GM23338 (cell line): ENCODE results near the gene CPT1C. TPM values are rescaled to one million over a fixed set of nuclear protein-coding genes. Genes with fewer than 3 reads are reported as not detected.

Experiments
- ATAC-seq: fragments of 200-7000 bp; cut with Tn5 transposase; 3 replicates; pipeline ENCODE4 v1.9.1; 2020
- DNase-seq: peaks from one replicate; pipeline ENCODE4 v3.0.0-alpha.2; 2015; ENCODE audit warnings: low spot score
- H2AFZ ChIP-seq: fragments of 200-600 bp; sonication (generic); 2 replicates; pipeline ENCODE4 v1.8.0; 2016; ENCODE audit warnings: antibody characterized with exemption, mild to moderate bottlenecking, moderate library complexity
- H3F3A ChIP-seq: fragments of 200-600 bp; sonication (generic); replicated peaks from 2 replicates; pipeline ENCODE4 v1.8.0; 2017; ENCODE audit warnings: antibody characterized with exemption, mixed run types, low read depth
- H3K27ac ChIP-seq: fragments of 200-600 bp; sonication (generic); 2 replicates; pipeline ENCODE4 v1.6.1; 2016; ENCODE audit warnings: low read depth
- H3K27me3 ChIP-seq: fragments of 200-600 bp; sonication (generic); 2 replicates; pipeline ENCODE4 v1.8.0; 2016; ENCODE audit warnings: mild to moderate bottlenecking, mixed run types, moderate library complexity; ENCODE audit not compliant: insufficient read depth
- H3K36me3 ChIP-seq: fragments of 200-600 bp; sonication (generic); 2 replicates; pipeline ENCODE4 v1.8.0; 2016; ENCODE audit warnings: mild to moderate bottlenecking; ENCODE audit not compliant: insufficient read depth
- H3K4me1 ChIP-seq: fragments of 200-600 bp; sonication (generic); 2 replicates; pipeline ENCODE4 v1.8.0; 2016; ENCODE audit warnings: mild to moderate bottlenecking, moderate library complexity; ENCODE audit not compliant: insufficient read depth
- H3K4me2 ChIP-seq: fragments of 200-600 bp; sonication (generic); 2 replicates; pipeline ENCODE4 v1.7.1; 2017; ENCODE audit warnings: mixed run types
- H3K4me3 ChIP-seq: fragments of 200-600 bp; sonication (generic); 2 replicates; pipeline ENCODE4 v1.6.1; 2016; ENCODE audit warnings: mixed run types
- H3K79me2 ChIP-seq: fragments of 200-600 bp; sonication (generic); replicated peaks from 2 replicates; pipeline ENCODE4 v1.8.0; 2017; ENCODE audit warnings: mild to moderate bottlenecking; ENCODE audit not compliant: insufficient read depth
- H3K9me2 ChIP-seq: fragments of 200-600 bp; sonication (generic); 2 replicates; pipeline ENCODE4 v1.8.0; 2017; ENCODE audit not compliant: insufficient read depth
- H4K20me1 ChIP-seq: fragments of 200-600 bp; sonication (generic); replicated peaks from 2 replicates; pipeline ENCODE4 v1.8.0; 2017; ENCODE audit warnings: mild to moderate bottlenecking; ENCODE audit not compliant: insufficient read depth
- H3K27ac Mint-ChIP-seq: 2 replicates; pipeline ENCODE4 v1.8.0; 2020; ENCODE audit warnings: inconsistent platforms, mild to moderate bottlenecking, moderate library complexity, mixed read lengths
- H3K27me3 Mint-ChIP-seq: 3 replicates; pipeline ENCODE4 v1.8.0; 2022; ENCODE audit warnings: low read depth, mild to moderate bottlenecking, moderate library complexity, mixed read lengths, inconsistent platforms; ENCODE audit not compliant: insufficient read depth, poor library complexity
- H3K36me3 Mint-ChIP-seq: 3 replicates; pipeline ENCODE4 v1.8.0; 2021; ENCODE audit warnings: low read depth, mild to moderate bottlenecking, inconsistent platforms, moderate library complexity, mixed read lengths
- H3K4me1 Mint-ChIP-seq: 3 replicates; pipeline ENCODE4 v1.8.0; 2020; ENCODE audit warnings: mild to moderate bottlenecking, inconsistent platforms, mixed read lengths
- H3K4me3 Mint-ChIP-seq: 3 replicates; pipeline ENCODE4 v1.8.0; 2021; ENCODE audit warnings: moderate library complexity, mild to moderate bottlenecking, inconsistent platforms, mixed read lengths
- H3K9me3 Mint-ChIP-seq: 3 replicates; pipeline ENCODE4 v1.8.0; 2020; ENCODE audit warnings: moderate library complexity, mild to moderate bottlenecking, inconsistent platforms, mixed read lengths
- CREB1 ChIP-seq: fragments of 250-450 bp; sonication (Bioruptor Pico); IDR thresholded peaks from 2 replicates; pipeline ENCODE4 v1.5.0; 2020; ENCODE audit warnings: low read depth, mild to moderate bottlenecking, moderate library complexity
- CTCF ChIP-seq, 2 experiments: fragments of 200-600 bp in 1 of 2; sonication (generic) in 1 of 2; conservative IDR thresholded peaks; 2 replicates each; pipeline versions ENCODE4 v1.5.1 to v1.6.1; 2016 to 2017; ENCODE audit warnings: antibody characterized with exemption in 2 of 2, low read depth in 2 of 2, mild to moderate bottlenecking in 2 of 2, moderate library complexity in 1 of 2
- ETS1 ChIP-seq: IDR thresholded peaks from 2 replicates; pipeline ENCODE4 v1.6.1; 2016; ENCODE audit warnings: antibody characterized with exemption
- EZH2 ChIP-seq: fragments of 200-600 bp; sonication (generic); IDR thresholded peaks from one replicate; pipeline ENCODE4 v1.8.0; 2017; ENCODE audit warnings: antibody characterized with exemption, mild to moderate bottlenecking, low read depth; ENCODE audit not compliant: unreplicated experiment
- EZH2phosphoT487 ChIP-seq: fragments of 200-600 bp; sonication (generic); IDR thresholded peaks from one replicate; pipeline ENCODE4 v1.8.1; 2018; ENCODE audit warnings: antibody characterized with exemption; ENCODE audit not compliant: unreplicated experiment
- JUNB ChIP-seq: IDR thresholded peaks from one replicate; pipeline ENCODE4 v1.6.1; 2016; ENCODE audit warnings: antibody characterized with exemption; ENCODE audit not compliant: unreplicated experiment
- NANOG ChIP-seq: IDR thresholded peaks from 2 replicates; pipeline ENCODE4 v1.6.1; 2016; ENCODE audit warnings: antibody characterized with exemption, borderline replicate concordance
- POLR2AphosphoS5 ChIP-seq: IDR thresholded peaks from 2 replicates; pipeline ENCODE4 v1.6.1; 2016; ENCODE audit warnings: antibody characterized with exemption, low read depth
- REST ChIP-seq: IDR thresholded peaks from one replicate; pipeline ENCODE4 v1.6.1; 2018; ENCODE audit warnings: antibody characterized with exemption; ENCODE audit not compliant: unreplicated experiment
- STAT1 ChIP-seq: IDR thresholded peaks from one replicate; pipeline ENCODE4 v1.6.1; 2016; ENCODE audit warnings: antibody characterized with exemption; ENCODE audit not compliant: unreplicated experiment
- ZNF114 ChIP-seq: fragments of 250-450 bp; sonication (Bioruptor Pico); IDR thresholded peaks from 2 replicates; pipeline ENCODE4 v1.5.0; 2020; ENCODE audit warnings: mild to moderate bottlenecking, moderate library complexity
- ZNF331 ChIP-seq: fragments of 250-450 bp; sonication (Bioruptor Pico); IDR thresholded peaks from 2 replicates; pipeline ENCODE4 v1.5.0; 2020; ENCODE audit warnings: low read depth, mild to moderate bottlenecking, moderate library complexity
- polyA plus RNA-seq: library from polyadenylated mRNA; unstranded; fragments of >200 nt; fragmentation: Nextera tagmentation; extraction: Ambion mirVana; gene quantifications from 2 replicates; pipeline ENCODE4 v1.2.1, GENCODE V29; 2016
- total RNA-seq: library from RNA; depleted of rRNA; stranded (reverse); fragments of >200 nt; shearing (Covaris generic); gene quantifications from 2 replicates; pipeline ENCODE4 v1.2.3, GENCODE V29; 2014
- TF ChIP-seq, protein P1 (sequence below): fragments of 250-450 bp; sonication (Bioruptor Pico); IDR thresholded peaks from 2 replicates; pipeline ENCODE4 v1.5.0; 2020; ENCODE audit warnings: mild to moderate bottlenecking, moderate library complexity

CPT1C gene
- total and polyA plus RNA-seq, 2 experiments from 2014 or later, result 63.4 to 77.3 TPM

DNA sequence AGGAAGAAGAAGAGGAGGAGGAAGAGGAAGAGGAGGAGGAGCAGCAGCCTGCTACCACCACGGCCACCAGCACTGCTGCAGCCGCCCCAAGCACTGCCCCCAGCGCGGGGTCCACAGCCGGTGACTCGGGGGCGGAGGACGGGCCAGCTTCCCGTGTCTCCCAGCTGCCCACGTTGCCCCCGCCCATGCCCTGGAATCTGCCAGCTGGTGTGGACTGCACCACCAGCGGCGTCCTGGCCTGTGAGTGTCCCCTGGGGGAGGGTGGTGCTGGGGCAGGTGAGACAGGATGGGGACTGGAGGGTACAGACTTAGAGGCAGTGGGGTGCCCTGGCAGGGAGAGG lies 37.5 kb upstream of the CPT1C start:
- TF ChIP-seq ZNF114 (CRISPR knock-in tag) (no peak), JUNB (no peak), CREB1 (CRISPR knock-in tag) (no peak), ZNF331 (CRISPR knock-in tag) (no peak), STAT1 (no peak), REST (no peak), ETS1 (no peak), NANOG (no peak), EZH2 (no peak), POLR2AphosphoS5 (no peak), CTCF (conservative IDR thresholded peaks at IDR 0.05; ENCODE audit: low read depth in 2 of 2) (no peak), EZH2phosphoT487 (no peak)
- TF ChIP-seq, protein P1, sequence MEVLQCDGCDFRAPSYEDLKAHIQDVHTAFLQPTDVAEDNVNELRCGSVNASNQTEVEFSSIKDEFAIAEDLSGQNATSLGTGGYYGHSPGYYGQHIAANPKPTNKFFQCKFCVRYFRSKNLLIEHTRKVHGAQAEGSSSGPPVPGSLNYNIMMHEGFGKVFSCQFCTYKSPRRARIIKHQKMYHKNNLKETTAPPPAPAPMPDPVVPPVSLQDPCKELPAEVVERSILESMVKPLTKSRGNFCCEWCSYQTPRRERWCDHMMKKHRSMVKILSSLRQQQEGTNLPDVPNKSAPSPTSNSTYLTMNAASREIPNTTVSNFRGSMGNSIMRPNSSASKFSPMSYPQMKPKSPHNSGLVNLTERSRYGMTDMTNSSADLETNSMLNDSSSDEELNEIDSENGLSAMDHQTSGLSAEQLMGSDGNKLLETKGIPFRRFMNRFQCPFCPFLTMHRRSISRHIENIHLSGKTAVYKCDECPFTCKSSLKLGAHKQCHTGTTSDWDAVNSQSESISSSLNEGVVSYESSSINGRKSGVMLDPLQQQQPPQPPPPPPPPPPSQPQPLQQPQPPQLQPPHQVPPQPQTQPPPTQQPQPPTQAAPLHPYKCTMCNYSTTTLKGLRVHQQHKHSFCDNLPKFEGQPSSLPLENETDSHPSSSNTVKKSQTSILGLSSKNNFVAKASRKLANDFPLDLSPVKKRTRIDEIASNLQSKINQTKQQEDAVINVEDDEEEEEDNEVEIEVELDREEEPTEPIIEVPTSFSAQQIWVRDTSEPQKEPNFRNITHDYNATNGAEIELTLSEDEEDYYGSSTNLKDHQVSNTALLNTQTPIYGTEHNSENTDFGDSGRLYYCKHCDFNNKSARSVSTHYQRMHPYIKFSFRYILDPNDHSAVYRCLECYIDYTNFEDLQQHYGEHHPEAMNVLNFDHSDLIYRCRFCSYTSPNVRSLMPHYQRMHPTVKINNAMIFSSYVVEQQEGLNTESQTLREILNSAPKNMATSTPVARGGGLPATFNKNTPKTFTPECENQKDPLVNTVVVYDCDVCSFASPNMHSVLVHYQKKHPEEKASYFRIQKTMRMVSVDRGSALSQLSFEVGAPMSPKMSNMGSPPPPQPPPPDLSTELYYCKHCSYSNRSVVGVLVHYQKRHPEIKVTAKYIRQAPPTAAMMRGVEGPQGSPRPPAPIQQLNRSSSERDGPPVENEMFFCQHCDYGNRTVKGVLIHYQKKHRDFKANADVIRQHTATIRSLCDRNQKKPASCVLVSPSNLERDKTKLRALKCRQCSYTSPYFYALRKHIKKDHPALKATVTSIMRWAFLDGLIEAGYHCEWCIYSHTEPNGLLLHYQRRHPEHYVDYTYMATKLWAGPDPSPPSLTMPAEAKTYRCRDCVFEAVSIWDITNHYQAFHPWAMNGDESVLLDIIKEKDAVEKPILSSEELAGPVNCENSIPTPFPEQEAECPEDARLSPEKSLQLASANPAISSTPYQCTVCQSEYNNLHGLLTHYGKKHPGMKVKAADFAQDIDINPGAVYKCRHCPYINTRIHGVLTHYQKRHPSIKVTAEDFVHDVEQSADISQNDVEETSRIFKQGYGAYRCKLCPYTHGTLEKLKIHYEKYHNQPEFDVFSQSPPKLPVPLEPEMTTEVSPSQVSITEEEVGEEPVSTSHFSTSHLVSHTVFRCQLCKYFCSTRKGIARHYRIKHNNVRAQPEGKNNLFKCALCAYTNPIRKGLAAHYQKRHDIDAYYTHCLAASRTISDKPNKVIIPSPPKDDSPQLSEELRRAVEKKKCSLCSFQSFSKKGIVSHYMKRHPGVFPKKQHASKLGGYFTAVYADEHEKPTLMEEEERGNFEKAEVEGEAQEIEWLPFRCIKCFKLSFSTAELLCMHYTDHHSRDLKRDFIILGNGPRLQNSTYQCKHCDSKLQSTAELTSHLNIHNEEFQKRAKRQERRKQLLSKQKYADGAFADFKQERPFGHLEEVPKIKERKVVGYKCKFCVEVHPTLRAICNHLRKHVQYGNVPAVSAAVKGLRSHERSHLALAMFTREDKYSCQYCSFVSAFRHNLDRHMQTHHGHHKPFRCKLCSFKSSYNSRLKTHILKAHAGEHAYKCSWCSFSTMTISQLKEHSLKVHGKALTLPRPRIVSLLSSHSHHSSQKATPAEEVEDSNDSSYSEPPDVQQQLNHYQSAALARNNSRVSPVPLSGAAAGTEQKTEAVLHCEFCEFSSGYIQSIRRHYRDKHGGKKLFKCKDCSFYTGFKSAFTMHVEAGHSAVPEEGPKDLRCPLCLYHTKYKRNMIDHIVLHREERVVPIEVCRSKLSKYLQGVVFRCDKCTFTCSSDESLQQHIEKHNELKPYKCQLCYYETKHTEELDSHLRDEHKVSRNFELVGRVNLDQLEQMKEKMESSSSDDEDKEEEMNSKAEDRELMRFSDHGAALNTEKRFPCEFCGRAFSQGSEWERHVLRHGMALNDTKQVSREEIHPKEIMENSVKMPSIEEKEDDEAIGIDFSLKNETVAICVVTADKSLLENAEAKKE (CRISPR knock-in tag), result no peak
- peaks cover 7% of the 10 kb centered on the region for H3K27me3 Mint-ChIP-seq

More for the DNA sequence above, 37.5 kb upstream of the CPT1C start:
- H3K27ac Mint-ChIP-seq, result no peak overlapping the region
- no peak overlapping the region for H2AFZ ChIP-seq
- H3K36me3 Mint-ChIP-seq, result peaks cover 61% of the 10 kb centered on the region
- ATAC-seq, result no peak
- H3K4me3 ChIP-seq, result no peak overlapping the region
- H3K4me1 Mint-ChIP-seq, result peaks cover 8% of the 10 kb centered on the region
- no peak overlapping the region for H3K4me2 ChIP-seq
- no peaks in the 10 kb centered on the region for H3K9me2 ChIP-seq
- no peaks in the 10 kb centered on the region for H3K79me2 ChIP-seq
- H3F3A ChIP-seq, result peaks cover 6% of the 10 kb centered on the region; the same call in 1 of the 2 replicates
- no peak overlapping the region for H3K4me3 Mint-ChIP-seq
- no peaks in the 10 kb centered on the region for H3K27me3 ChIP-seq
- H3K36me3 ChIP-seq, result peaks cover 13% of the 10 kb centered on the region
- no peak overlapping the region for H3K27ac ChIP-seq
- H3K9me3 Mint-ChIP-seq, result peaks cover 3% of the 10 kb centered on the region; the same call in 1 of the 3 replicates
- DNase-seq, result no peak
- H4K20me1 ChIP-seq, result no peaks in the 10 kb centered on the region; the same call in 1 of the 2 replicates
- H3K4me1 ChIP-seq, result no peaks in the 10 kb centered on the region
